Measurements from ENCODE around the gene SPEG. TPM values are rescaled to one million over a fixed set of nuclear protein-coding genes. Genes with fewer than 3 reads are reported as not detected.

Gene SPEG
- total and polyA plus RNA-seq, 2 of the 13 experiments (the other 11 are each of a cell fraction or from before 2014, with no cell fraction given), result 0.18 to 0.24 TPM

GRCh38 chr2:219398721-219399363 is 35.8 kb upstream of the SPEG start (continued):
- TF ChIP-seq ZNF503 (CRISPR knock-in tag; IDR thresholded peaks at IDR 0.05) (0 out of 2 replicates have a peak, but pooled peaks have one; percentile 30), RAD51 (IDR thresholded peaks at IDR 0.05; ENCODE audit: borderline replicate concordance) (no peak), SIX4 (CRISPR knock-in tag; IDR thresholded peaks at IDR 0.05) (peak; percentile 76; the same call in 1 of the 2 replicates), TAF15 (IDR thresholded peaks at IDR 0.05; ENCODE audit: low read depth, low read length, poor library complexity, severe bottlenecking) (no peak), MAFG (CRISPR knock-in tag; IDR thresholded peaks at IDR 0.05) (no peak), PRMT3 (CRISPR knock-in tag; IDR thresholded peaks at IDR 0.05; ENCODE audit: borderline replicate concordance, low read depth) (no peak), HMGA1 (CRISPR knock-in tag; conservative IDR thresholded peaks at IDR 0.05) (no peak), ADNP (CRISPR knock-in tag; IDR thresholded peaks at IDR 0.05) (no peak), CEBPB (IDR thresholded peaks at IDR 0.05; ENCODE audit: borderline replicate concordance, low read depth, low read length) (no peak), RXRB (CRISPR knock-in tag; IDR thresholded peaks at IDR 0.05; ENCODE audit: borderline replicate concordance) (peak; percentile 70), ZNF280D (CRISPR knock-in tag; IDR thresholded peaks at IDR 0.05) (0 out of 2 replicates have a peak, but pooled peaks have one; percentile 22), MXD1 (CRISPR knock-in tag; IDR thresholded peaks at IDR 0.05) (no peak), HES4 (CRISPR knock-in tag; IDR thresholded peaks at IDR 0.05; ENCODE audit: borderline replicate concordance) (no peak), ZNF704 (CRISPR knock-in tag; IDR thresholded peaks at IDR 0.05; ENCODE audit: borderline replicate concordance) (no peak), TRIM24 (CRISPR knock-in tag; IDR thresholded peaks at IDR 0.05) (no peak), SPEN (CRISPR knock-in tag; IDR thresholded peaks at IDR 0.05; ENCODE audit: low read depth) (no peak), ZFY (CRISPR knock-in tag; IDR thresholded peaks at IDR 0.05) (no peak), BCL6 (CRISPR knock-in tag; IDR thresholded peaks at IDR 0.05) (peak; percentile 99), PHF21A (CRISPR knock-in tag; IDR thresholded peaks at IDR 0.05) (0 out of 2 replicates have a peak, but pooled peaks have one; percentile 27), ARID3A (IDR thresholded peaks at IDR 0.05; ENCODE audit: low read depth, low read length) (no peak), ZSCAN29 (CRISPR knock-in tag; conservative IDR thresholded peaks at IDR 0.05) (no peak), ZNF350 (CRISPR knock-in tag; IDR thresholded peaks at IDR 0.05; ENCODE audit: borderline replicate concordance, low read depth) (no peak)
